ENCODE results near the gene SPRTN.

The SPRTN gene

GRCh38 chr1:231315887-231316286, 22.2 kb upstream of the SPRTN start:
- TF ChIP-seq CTCF (IDR thresholded peaks at IDR 0.05) = peak; percentile 63

- TF ChIP-seq CTCF (IDR thresholded peaks at IDR 0.05) = no peak
Observed at GRCh38 chr1:231317306-231318014, 20.6 kb upstream of the SPRTN start.

- no peak for TF ChIP-seq CTCF (IDR thresholded peaks at IDR 0.05)
Observed at GRCh38 chr1:231318015-231318355, 20.1 kb upstream of the SPRTN start.

GRCh38 chr1:231318568-231318967, 19.5 kb upstream of the SPRTN start:
- no peak for TF ChIP-seq CTCF (IDR thresholded peaks at IDR 0.05)

GRCh38 chr1:231319080-231319479, 19.0 kb upstream of the SPRTN start:
- TF ChIP-seq CTCF (IDR thresholded peaks at IDR 0.05) = no peak

- TF ChIP-seq CTCF (IDR thresholded peaks at IDR 0.05) = no peak
Observed at GRCh38 chr1:231322880-231323530, 15.1 kb upstream of the SPRTN start.

GRCh38 chr1:231324660-231325059, 13.4 kb upstream of the SPRTN start:
- no peak for TF ChIP-seq CTCF (IDR thresholded peaks at IDR 0.05)

Measured in LNCAP (cell line).